Chondrocyte (in vitro differentiated cells): ENCODE data around the gene IL16. TPM values are rescaled to one million over a fixed set of nuclear protein-coding genes. Genes with fewer than 3 reads are reported as not detected.
A peak's percentile ranks its signal among the peaks of the same experiment; 100 is the strongest.

Source experiments
- DNase-seq: peaks from one replicate; pipeline ENCODE4 v3.0.0; 2021; ENCODE audit warnings: mixed read lengths, low spot score
- H3K27ac Mint-ChIP-seq: one replicate; pipeline ENCODE4 v1.8.0; 2021; ENCODE audit warnings: mild to moderate bottlenecking, moderate library complexity, mixed read lengths; ENCODE audit not compliant: unreplicated experiment
- H3K27me3 Mint-ChIP-seq: 2 replicates; pipeline ENCODE4 v1.8.0; 2021; ENCODE audit warnings: low read depth, mixed read lengths
- H3K36me3 Mint-ChIP-seq: 2 replicates; pipeline ENCODE4 v1.8.0; 2021; ENCODE audit warnings: low read depth, mixed read lengths
- H3K4me1 Mint-ChIP-seq: 2 replicates; pipeline ENCODE4 v1.8.0; 2021; ENCODE audit warnings: low read depth, mild to moderate bottlenecking, mixed read lengths
- H3K4me3 Mint-ChIP-seq: one replicate; pipeline ENCODE4 v1.8.0; 2021; ENCODE audit warnings: mild to moderate bottlenecking, moderate library complexity, mixed read lengths; ENCODE audit not compliant: unreplicated experiment
- H3K9me3 Mint-ChIP-seq: 2 replicates; pipeline ENCODE4 v1.8.0; 2021; ENCODE audit warnings: low read depth, mixed read lengths
- total RNA-seq: library from RNA; stranded (reverse); gene quantifications from 3 replicates; pipeline ENCODE4 v1.2.1, GENCODE V29; 2021
- TF ChIP-seq, protein P1 (sequence below): fragments of 200-600 bp; sonication (generic); IDR thresholded peaks from 2 replicates; pipeline ENCODE4 v1.5.0; 2021; ENCODE audit warnings: antibody characterized with exemption, mild to moderate bottlenecking, moderate library complexity

The IL16 gene
- total RNA-seq, 1 donor from 2014 or later: 2.0 TPM

DNA sequence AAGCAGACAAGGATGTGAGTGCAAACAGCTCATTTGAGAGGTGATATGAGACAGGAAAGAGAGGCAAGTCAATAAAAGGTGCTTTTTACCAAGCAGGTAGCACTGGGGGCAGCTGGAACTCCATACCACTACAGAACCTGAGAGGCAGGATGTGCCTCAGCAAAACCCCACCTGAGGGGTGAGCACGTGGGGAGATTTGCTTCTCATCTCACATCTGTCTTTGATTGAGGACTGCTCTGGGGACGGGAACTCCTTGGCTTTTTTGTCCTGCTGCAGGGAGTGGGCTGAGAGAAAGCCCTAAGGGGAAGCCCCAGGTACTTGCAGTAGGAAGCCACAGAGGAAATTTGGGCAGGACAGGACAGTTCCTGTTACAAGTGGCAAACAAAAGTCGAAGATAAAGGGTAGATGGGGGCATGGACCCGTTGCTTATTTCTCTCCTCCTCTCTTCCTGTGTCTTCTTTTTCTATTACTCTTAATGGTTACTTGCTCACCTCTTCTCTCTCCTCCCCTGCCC lies 35.5 kb upstream of the IL16 start:
- Mint-ChIP-seq H3K4me1 (peaks cover 51% of the 10 kb centered on the region), H3K27me3 (no peaks in the 10 kb centered on the region), H3K36me3 (no peaks in the 10 kb centered on the region), H3K4me3 (no peak overlapping the region), H3K27ac (peak overlapping the region; percentile 90), H3K9me3 (no peaks in the 10 kb centered on the region)
- DNase-seq: no peak
- TF ChIP-seq, protein P1, sequence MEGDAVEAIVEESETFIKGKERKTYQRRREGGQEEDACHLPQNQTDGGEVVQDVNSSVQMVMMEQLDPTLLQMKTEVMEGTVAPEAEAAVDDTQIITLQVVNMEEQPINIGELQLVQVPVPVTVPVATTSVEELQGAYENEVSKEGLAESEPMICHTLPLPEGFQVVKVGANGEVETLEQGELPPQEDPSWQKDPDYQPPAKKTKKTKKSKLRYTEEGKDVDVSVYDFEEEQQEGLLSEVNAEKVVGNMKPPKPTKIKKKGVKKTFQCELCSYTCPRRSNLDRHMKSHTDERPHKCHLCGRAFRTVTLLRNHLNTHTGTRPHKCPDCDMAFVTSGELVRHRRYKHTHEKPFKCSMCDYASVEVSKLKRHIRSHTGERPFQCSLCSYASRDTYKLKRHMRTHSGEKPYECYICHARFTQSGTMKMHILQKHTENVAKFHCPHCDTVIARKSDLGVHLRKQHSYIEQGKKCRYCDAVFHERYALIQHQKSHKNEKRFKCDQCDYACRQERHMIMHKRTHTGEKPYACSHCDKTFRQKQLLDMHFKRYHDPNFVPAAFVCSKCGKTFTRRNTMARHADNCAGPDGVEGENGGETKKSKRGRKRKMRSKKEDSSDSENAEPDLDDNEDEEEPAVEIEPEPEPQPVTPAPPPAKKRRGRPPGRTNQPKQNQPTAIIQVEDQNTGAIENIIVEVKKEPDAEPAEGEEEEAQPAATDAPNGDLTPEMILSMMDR: no peak

DNA sequence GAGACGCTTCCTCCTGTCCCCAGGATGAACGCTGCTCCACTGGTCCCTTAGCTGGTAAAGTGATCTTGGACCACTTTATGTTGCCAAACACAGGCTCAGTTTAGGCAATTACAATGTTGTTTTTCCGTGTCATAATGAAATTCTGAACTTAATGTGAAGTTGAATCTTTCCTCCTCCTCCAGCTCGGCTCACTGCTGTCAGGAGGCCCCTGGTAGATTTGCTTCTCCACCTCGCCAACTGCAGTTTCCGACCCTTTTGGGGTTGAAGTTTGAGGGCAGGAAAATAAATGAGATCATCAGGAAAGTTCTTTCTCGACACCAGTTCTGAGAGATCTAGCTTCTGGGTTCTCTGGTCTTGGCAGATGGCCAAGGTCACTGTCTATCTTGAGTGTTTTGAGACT lies 34.8 kb upstream of the IL16 start:
- no peaks in the 10 kb centered on the region for H3K9me3 Mint-ChIP-seq
- TF ChIP-seq, protein P1: no peak
- H3K27ac Mint-ChIP-seq: no peak overlapping the region
- H3K4me1 Mint-ChIP-seq: peaks cover 56% of the 10 kb centered on the region
- no peaks in the 10 kb centered on the region for H3K27me3 Mint-ChIP-seq
- H3K36me3 Mint-ChIP-seq: no peaks in the 10 kb centered on the region
- no peak for DNase-seq
- no peak overlapping the region for H3K4me3 Mint-ChIP-seq

DNA sequence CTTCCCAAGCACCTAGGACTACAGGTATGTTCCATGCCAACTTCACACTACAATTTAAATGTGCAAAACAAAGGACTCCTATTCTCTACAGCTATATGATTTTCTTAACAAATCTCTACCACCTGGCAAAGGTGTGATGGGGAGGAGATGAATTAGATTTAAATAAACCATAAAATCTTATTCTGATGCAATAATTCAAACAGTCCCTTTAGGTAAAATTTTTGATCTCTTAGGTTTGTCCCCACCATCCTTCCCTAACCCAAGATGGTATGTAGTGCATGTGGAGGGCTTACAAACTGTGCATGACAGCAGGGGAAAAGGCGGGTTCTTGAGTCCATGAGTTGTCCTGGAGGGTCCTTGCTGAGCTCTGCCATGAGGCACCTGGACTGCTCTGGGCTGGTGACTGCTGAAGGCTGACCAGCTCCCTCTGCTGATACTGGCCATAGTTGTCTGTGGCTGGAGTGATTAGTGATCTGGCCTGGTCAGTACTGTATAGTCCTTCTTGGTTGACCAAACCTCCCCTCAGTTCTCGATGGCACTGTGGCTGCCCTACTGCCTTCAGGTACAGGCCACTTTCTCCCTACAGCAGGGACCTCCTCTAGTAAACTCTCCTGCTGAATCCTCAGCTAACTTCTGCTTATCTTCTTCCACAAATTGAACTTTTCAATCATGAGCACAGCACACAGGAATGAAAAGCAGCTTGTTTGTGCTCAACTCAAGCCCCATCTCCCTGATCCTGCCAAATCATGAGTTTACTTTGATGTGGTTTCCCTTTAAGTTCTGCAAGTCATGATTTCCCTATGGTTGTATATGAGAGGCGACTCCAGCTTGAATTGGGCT lies 32.5 kb upstream of the IL16 start:
- Mint-ChIP-seq H3K27me3 (peaks cover 3% of the 10 kb centered on the region), H3K36me3 (peaks cover 2% of the 10 kb centered on the region), H3K4me1 (peaks cover 58% of the 10 kb centered on the region), H3K9me3 (no peaks in the 10 kb centered on the region), H3K27ac (peak overlapping the region; percentile 13), H3K4me3 (no peak overlapping the region)
- DNase-seq: no peak
- TF ChIP-seq, protein P1: peak; percentile 36

DNA sequence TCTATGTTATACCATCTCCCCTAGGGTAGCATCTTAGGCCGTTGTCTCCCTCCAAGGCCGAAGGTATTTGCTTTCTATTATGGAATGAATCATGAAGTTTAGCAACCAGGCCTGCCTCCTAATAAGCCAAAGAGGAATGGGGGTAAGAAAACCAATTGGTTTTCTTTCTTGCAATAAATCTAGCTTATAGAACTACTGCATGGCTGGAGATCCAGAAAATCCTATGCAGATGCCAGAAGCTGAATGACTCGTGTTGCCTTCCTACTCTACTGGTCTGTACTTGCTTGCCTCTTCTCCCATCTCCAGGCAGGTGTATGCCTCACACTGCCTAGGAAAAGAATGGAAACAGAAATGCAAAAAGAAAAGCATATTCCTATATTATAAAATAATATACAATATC lies 31.1 kb upstream of the IL16 start:
- no peaks in the 10 kb centered on the region for H3K9me3 Mint-ChIP-seq
- H3K36me3 Mint-ChIP-seq: peaks cover 2% of the 10 kb centered on the region
- H3K4me1 Mint-ChIP-seq: peaks cover 52% of the 10 kb centered on the region
- no peak overlapping the region for H3K4me3 Mint-ChIP-seq
- DNase-seq: no peak
- H3K27ac Mint-ChIP-seq: no peak overlapping the region
- TF ChIP-seq, protein P1: no peak
- peaks cover 4% of the 10 kb centered on the region for H3K27me3 Mint-ChIP-seq

DNA sequence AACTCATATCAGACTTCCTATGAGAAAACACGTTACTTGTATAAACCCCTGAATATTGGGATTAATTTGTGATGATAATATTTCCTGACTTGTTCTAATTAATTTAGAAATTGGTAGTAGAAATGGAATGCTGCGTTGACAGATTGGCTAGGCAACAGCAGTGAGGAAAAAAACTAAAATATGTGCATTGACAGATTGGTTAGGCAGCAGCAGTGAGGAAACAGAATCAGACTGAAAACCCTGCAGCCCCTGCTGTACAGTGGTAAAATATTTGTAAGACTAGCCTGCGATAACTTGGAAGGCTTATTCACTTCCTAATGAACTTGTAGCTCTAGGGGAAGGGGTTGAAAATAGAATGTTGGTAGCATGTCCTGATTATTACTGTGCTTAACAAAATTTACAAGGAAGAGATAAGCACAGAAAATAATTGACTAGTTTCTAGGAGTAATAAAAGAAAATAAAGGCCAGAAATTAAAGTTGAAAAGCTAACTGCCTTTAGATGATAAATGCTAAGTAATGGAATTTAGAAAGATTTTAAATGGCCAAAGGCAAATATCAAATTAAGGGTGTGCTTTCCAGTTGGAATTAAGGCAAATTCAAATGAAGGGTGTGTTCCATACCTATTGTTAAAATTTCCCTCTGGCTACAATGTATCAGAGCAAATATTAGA lies 29.9 kb upstream of the IL16 start:
- TF ChIP-seq, protein P1: no peak
- H3K9me3 Mint-ChIP-seq: no peaks in the 10 kb centered on the region
- peaks cover 11% of the 10 kb centered on the region for H3K27me3 Mint-ChIP-seq
- H3K36me3 Mint-ChIP-seq: peaks cover 2% of the 10 kb centered on the region
- H3K4me3 Mint-ChIP-seq: no peak overlapping the region
- H3K27ac Mint-ChIP-seq: no peak overlapping the region
- DNase-seq: no peak
- peaks cover 52% of the 10 kb centered on the region for H3K4me1 Mint-ChIP-seq
